K562 (cell line): ENCODE results near the gene UBE2G2. TPM values are rescaled to one million over a fixed set of nuclear protein-coding genes. Genes with fewer than 3 reads are reported as not detected.
A peak's percentile ranks its signal among the peaks of the same experiment; 100 is the strongest.

Experiments used
- ATAC-seq: fragments of 200-7000 bp; cut with Tn5 transposase; 3 replicates; pipeline ENCODE4 v1.9.1; 2020; ENCODE audit warnings: moderate library complexity
- BruUV-seq: library from RNA; stranded (reverse); fragments of 400-500 nt; replicated peaks from 2 replicates; lab custom pipeline; 2021; lab: Mats Ljungman, UMichigan
- CTCF ChIA-PET: fragments of 300-600 bp; formaldehyde crosslinking; extraction: SDS; loops from one replicate; lab custom pipeline; 2021; ENCODE audit warnings: low intra/inter-chr PET ratio; lab: Yijun Ruan, JAX
- POLR2A ChIA-PET: fragments of 300-600, 350-650 bp; sonication (Branson Sonifier 250); formaldehyde crosslinking; extraction: SDS; loops from one replicate; lab custom pipeline; 2021; ENCODE audit warnings: antibody characterized with exemption, inconsistent platforms; lab: Yijun Ruan, JAX
- DNase-seq, 4 experiments: peaks; one replicate each; pipeline versions ENCODE4 v3.0.0 to v3.0.0-alpha.2; 2011 to 2018; ENCODE audit warnings: low spot score in 3 of 4, mixed read lengths in 3 of 4; ENCODE audit errors: extremely low read depth in 1 of 4
- FAIRE-seq: peaks from 2 replicates; lab custom pipeline; 2011; peaks lifted over from hg19 to GRCh38; lab: Jason Lieb, UNC
- H2AFZ ChIP-seq: 2 replicates; pipeline ENCODE4 v1.6.0; 2011; ENCODE audit warnings: low read depth, low read length, control low read depth, inconsistent platforms
- H3K27ac ChIP-seq: fragments of 200-600 bp; 3 replicates; pipeline ENCODE4 v1.8.0; 2011; ENCODE audit warnings: low read depth, mild to moderate bottlenecking, control low read depth, inconsistent platforms, low read length, moderate library complexity, mixed read lengths; ENCODE audit errors: extremely low read depth
- H3K27me3 ChIP-seq, 2 experiments: fragments of 300-600 bp in 1 of 2; 2 replicates in 1 of 2; 3 replicates in 1 of 2; pipeline versions ENCODE4 v1.6.0 to v1.8.0; 2011; ENCODE audit warnings: inconsistent platforms in 2 of 2, low read length in 2 of 2, mild to moderate bottlenecking in 1 of 2, mixed read lengths in 1 of 2, moderate library complexity in 1 of 2; ENCODE audit not compliant: control insufficient read depth in 2 of 2, insufficient read depth in 2 of 2
- H3K36me3 ChIP-seq: fragments of 300-600 bp; 3 replicates; pipeline ENCODE4 v1.8.0; 2011; ENCODE audit warnings: mild to moderate bottlenecking, low read length, inconsistent platforms; ENCODE audit not compliant: control insufficient read depth, insufficient read depth
- H3K4me1 ChIP-seq, 2 experiments: fragments of 200-600 bp in 1 of 2; replicated peaks in 1 of 2; 2 replicates in 1 of 2; 3 replicates in 1 of 2; pipeline versions ENCODE4 v1.5.1 to v1.8.0; 2011; ENCODE audit warnings: inconsistent platforms in 2 of 2, low read length in 2 of 2, mild to moderate bottlenecking in 1 of 2, mixed read lengths in 1 of 2, moderate library complexity in 1 of 2; ENCODE audit not compliant: control insufficient read depth in 2 of 2, insufficient read depth in 2 of 2
- H3K4me2 ChIP-seq: 2 replicates; pipeline ENCODE4 v1.6.1; 2011; ENCODE audit warnings: low read length, control low read depth, inconsistent platforms, mixed read lengths; ENCODE audit not compliant: insufficient read depth
- H3K4me3 ChIP-seq: fragments of 200-600 bp; sonication (generic), shearing (Covaris generic); 2 replicates; pipeline ENCODE4 v1.5.1; 2016; ENCODE audit warnings: control low read depth, inconsistent platforms
- H3K79me2 ChIP-seq: fragments of 200-600 bp; 3 replicates; pipeline ENCODE4 v1.8.0; 2011; ENCODE audit warnings: low read length, inconsistent platforms; ENCODE audit not compliant: control insufficient read depth, insufficient read depth
- H3K9ac ChIP-seq, 2 experiments: 2 replicates each; pipeline versions ENCODE4 v1.6.0 to v1.6.1; 2011; ENCODE audit warnings: low read depth in 2 of 2, low read length in 2 of 2, control low read depth in 1 of 2, inconsistent platforms in 1 of 2, mild to moderate bottlenecking in 1 of 2, mixed read lengths in 1 of 2; ENCODE audit not compliant: insufficient read depth in 1 of 2
- H3K9me1 ChIP-seq: one replicate; pipeline ENCODE4 v1.6.0; 2011; ENCODE audit warnings: inconsistent platforms, mild to moderate bottlenecking, low read length, moderate library complexity; ENCODE audit not compliant: control insufficient read depth, insufficient read depth
- H3K9me3 ChIP-seq: replicated peaks from 2 replicates; pipeline ENCODE4 v1.5.1; 2011; ENCODE audit warnings: low read depth, low read length, inconsistent platforms; ENCODE audit not compliant: control insufficient read depth, insufficient read depth
- H4K20me1 ChIP-seq: replicated peaks from 2 replicates; pipeline ENCODE4 v1.6.1; 2011; ENCODE audit warnings: low read length, inconsistent platforms, mixed read lengths; ENCODE audit not compliant: control insufficient read depth, insufficient read depth
- BCOR ChIP-seq: fragments of 450-650 bp; IDR thresholded peaks from 2 replicates; pipeline ENCODE4 v1.6.1; 2016
- ETV1 ChIP-seq: fragments of 450-650 bp; conservative IDR thresholded peaks from 2 replicates; pipeline ENCODE4 v1.6.1; 2016; ENCODE audit warnings: missing genetic modification characterization, control low read depth, low read depth, missing compliant biosample characterization
- KDM4B ChIP-seq, 2 experiments: fragments of 450-650 bp in 1 of 2; sonication (generic) in 1 of 2; IDR thresholded peaks; 2 replicates each; pipeline ENCODE4 v1.6.1; 2016 to 2017; ENCODE audit warnings: borderline replicate concordance in 2 of 2, antibody characterized with exemption in 1 of 2, low read depth in 1 of 2, mild to moderate bottlenecking in 1 of 2
- NR2C2 ChIP-seq, 2 experiments: fragments of 200-800 bp in 1 of 2; sonication (Bioruptor generic) in 1 of 2; sonication (generic) in 1 of 2; formaldehyde crosslinking in 1 of 2; IDR thresholded peaks; 2 replicates each; pipeline versions ENCODE4 v1.6.1 to v1.8.0; 2016 to 2022; ENCODE audit warnings: mild to moderate bottlenecking in 1 of 2, missing compliant biosample characterization in 1 of 2, missing genetic modification characterization in 1 of 2, missing genetic modification reagents in 1 of 2
- SRSF7 ChIP-seq: fragments of 200-400 bp; formaldehyde crosslinking; optimal IDR thresholded peaks from 2 replicates; pipeline ENCODE3; 2017; ENCODE audit warnings: mild to moderate bottlenecking, low read depth, low read length
- SUPT5H ChIP-seq: fragments of 450-650 bp; IDR thresholded peaks from 2 replicates; pipeline ENCODE4 v1.6.1; 2016
- THRAP3 ChIP-seq: fragments of 450-650 bp; IDR thresholded peaks from 2 replicates; pipeline ENCODE4 v1.6.1; 2016; ENCODE audit warnings: mild to moderate bottlenecking, inconsistent platforms, borderline replicate concordance
- ZBTB1 ChIP-seq: sonication (generic); formaldehyde crosslinking; IDR thresholded peaks from 2 replicates; pipeline ENCODE4 v1.8.1; 2023; ENCODE audit warnings: missing genetic modification reagents, low read depth, mild to moderate bottlenecking, borderline replicate concordance
- ZC3H8 ChIP-seq: fragments of 450-650 bp; IDR thresholded peaks from 2 replicates; pipeline ENCODE4 v1.6.1; 2017
- ZNF133 ChIP-seq: fragments of 250-450 bp; sonication (Bioruptor Pico); IDR thresholded peaks from 2 replicates; pipeline ENCODE4 v1.4.0; 2020; ENCODE audit warnings: mild to moderate bottlenecking
- ZNF76 ChIP-seq: fragments of 250-450 bp; sonication (Bioruptor Pico); IDR thresholded peaks from 2 replicates; pipeline ENCODE4 v1.4.0; 2020; ENCODE audit warnings: mild to moderate bottlenecking, moderate library complexity, borderline replicate concordance
- WGBS: fragments of 100-300 bp; shearing (Covaris generic); methylation state at CpG from one replicate; pipeline ENCODE4 v1.1.6; 2016; ENCODE audit warnings: low coverage, mixed read lengths; ENCODE audit not compliant: insufficient coverage; ENCODE audit errors: missing lambda C conversion rate; 5-methylcytosine and 5-hydroxymethylcytosine counted together
- in situ Hi-C: fragments of 300-500 bp; cut with MboI; formaldehyde crosslinking; loops from 4 replicates; pipeline ENCODE4 v1.15.0; 2018; ENCODE audit warnings: inconsistent platforms, mixed read lengths
- intact Hi-C: fragments of 100-400 bp; cut with micrococcal nuclease; formaldehyde crosslinking; loops from 2 replicates; pipeline ENCODE4 v1.14.2; 2022
- polyA plus RNA-seq, 8 experiments: library from polyadenylated mRNA; depleted of rRNA in 4 of 8; stranded (reverse) in 5 of 8; unstranded in 3 of 8; fragments of >200 nt; fragmentation: Nextera tagmentation in 2 of 8; fragmentation: Illumina TruSeq in 1 of 8; extraction: Ambion mirVana in 2 of 8; extraction: Trizol in 1 of 8; gene quantifications; 2 replicates each; pipeline versions ENCODE4 v1.2.1 to v1.2.3, GENCODE V29; 2011 to 2014; ENCODE audit warnings: inconsistent platforms in 1 of 8, missing spikeins in 1 of 8
- total RNA-seq, 7 experiments: library from RNA; depleted of rRNA in 6 of 7; stranded (reverse); fragments of >200 nt in 6 of 7; fragmentation: Illumina TruSeq in 2 of 7; extraction: Trizol in 2 of 7; gene quantifications; 2 replicates each; pipeline versions ENCODE4 v1.2.1 to v1.2.3, GENCODE V29; 2011 to 2021; ENCODE audit warnings: low replicate concordance in 1 of 7
- TF ChIP-seq, protein P1 (sequence below), 3 experiments: fragments of 200-800 bp in 1 of 3; fragments of 250-450 bp in 1 of 3; fragments of 450-650 bp in 1 of 3; sonication (Bioruptor Pico) in 1 of 3; sonication (Bioruptor generic) in 1 of 3; formaldehyde crosslinking in 1 of 3; IDR thresholded peaks; 2 replicates each; pipeline versions ENCODE4 v1.6.1 to v1.8.0; 2016 to 2022; ENCODE audit warnings: mild to moderate bottlenecking in 2 of 3, missing genetic modification characterization in 2 of 3, missing compliant biosample characterization in 1 of 3, moderate library complexity in 1 of 3
- TF ChIP-seq, protein P2 (sequence below): fragments of 250-450 bp; sonication (Bioruptor Pico); IDR thresholded peaks from 2 replicates; pipeline ENCODE4 v1.5.1; 2021; ENCODE audit warnings: mild to moderate bottlenecking

UBE2G2 gene
- total and polyA plus RNA-seq, 9 of the 15 experiments (the other 6 are each of a cell fraction or from before 2014, with no cell fraction given): 47.5 to 225 (median 140) TPM

DNA sequence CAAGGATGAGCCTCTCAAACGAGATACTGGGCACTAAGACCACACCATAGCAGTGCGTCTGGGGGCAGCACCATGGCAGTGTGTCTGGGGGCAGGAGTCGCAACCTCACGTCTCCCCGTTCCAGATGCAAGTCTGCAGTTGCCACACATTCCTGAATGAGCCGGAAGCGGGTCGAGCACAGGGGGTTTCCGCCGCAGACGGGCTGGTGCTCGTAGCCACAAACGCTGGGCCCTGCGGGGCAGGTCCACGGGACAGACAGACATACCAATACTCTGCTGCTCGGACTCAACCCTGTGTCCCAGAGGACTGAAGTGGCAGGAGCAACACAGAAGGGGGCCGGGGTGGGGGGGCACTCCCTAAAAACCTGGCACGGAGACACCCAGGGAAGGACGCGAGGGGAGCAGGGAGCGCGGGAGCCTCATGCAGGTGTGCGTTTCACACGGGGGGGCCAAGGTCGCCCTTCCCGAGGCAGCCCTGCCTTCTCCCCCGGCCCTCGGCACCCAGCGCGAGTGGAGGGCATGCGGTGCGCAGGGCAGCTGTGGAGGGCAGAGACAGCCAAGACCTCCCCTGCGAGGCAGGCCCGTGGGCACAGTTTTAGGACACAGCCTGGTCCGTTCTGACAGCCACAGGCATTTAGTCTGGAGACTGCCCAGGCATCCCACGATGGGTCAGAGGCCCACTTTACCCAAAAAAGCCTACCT is 47.4 kb upstream of the UBE2G2 start (continued):
- TF ChIP-seq KDM4B (IDR thresholded peaks at IDR 0.05; ENCODE audit: borderline replicate concordance in 2 of 2, low read depth in 1 of 2) (no peak), ZC3H8 (no peak), SRSF7 (no peak)
- TF ChIP-seq, all 486 proteins: peak for 3

DNA sequence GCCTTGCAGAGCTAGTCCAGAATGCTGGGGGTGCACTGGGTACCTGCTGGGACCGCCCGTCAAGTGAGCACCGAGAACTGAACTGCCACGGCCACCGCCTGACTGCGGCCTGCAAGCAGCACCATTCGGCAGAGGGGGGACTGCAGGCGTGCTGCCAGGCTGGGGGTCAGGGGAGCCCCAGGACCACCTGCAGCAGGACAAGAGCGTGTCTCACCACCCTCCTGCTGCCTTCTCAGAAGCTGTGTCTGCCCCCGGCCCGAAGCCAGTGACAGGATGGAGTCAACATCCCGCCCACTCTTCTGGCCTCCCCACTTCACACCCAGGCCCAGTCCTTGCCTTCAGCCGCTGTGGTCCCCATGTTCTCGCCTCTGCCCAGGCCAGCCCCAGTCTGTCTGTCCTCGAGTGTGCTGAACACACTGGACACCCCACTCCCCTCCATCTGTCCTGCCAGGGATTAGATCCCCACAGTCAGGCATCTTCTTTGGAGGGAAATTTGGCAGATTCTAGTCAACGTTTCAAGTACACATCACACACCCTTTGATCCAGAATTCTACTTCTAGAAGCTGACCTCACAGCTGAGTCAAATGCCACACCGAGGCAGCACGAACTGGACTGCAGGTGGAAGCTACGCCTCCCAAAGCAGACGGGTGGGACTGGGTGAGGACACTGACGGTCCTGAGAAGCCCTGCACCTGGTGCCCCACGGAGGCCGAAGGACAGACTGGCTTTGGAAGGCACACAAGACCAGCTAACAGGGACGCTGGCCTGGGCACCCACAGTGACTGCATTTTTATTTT is 45.8 kb upstream of the UBE2G2 start:
- POLR2A ChIA-PET: interaction anchor here (1.0 to 1.2 kb wide), 2 partner anchors 10 to 13 kb away, joined by 5 read pairs; no protein-coding TSS in a partner anchor
- no peaks in the 10 kb centered on the region for H3K9me3 ChIP-seq
- in situ Hi-C loops: no loop called here
- TF ChIP-seq, protein P1, sequence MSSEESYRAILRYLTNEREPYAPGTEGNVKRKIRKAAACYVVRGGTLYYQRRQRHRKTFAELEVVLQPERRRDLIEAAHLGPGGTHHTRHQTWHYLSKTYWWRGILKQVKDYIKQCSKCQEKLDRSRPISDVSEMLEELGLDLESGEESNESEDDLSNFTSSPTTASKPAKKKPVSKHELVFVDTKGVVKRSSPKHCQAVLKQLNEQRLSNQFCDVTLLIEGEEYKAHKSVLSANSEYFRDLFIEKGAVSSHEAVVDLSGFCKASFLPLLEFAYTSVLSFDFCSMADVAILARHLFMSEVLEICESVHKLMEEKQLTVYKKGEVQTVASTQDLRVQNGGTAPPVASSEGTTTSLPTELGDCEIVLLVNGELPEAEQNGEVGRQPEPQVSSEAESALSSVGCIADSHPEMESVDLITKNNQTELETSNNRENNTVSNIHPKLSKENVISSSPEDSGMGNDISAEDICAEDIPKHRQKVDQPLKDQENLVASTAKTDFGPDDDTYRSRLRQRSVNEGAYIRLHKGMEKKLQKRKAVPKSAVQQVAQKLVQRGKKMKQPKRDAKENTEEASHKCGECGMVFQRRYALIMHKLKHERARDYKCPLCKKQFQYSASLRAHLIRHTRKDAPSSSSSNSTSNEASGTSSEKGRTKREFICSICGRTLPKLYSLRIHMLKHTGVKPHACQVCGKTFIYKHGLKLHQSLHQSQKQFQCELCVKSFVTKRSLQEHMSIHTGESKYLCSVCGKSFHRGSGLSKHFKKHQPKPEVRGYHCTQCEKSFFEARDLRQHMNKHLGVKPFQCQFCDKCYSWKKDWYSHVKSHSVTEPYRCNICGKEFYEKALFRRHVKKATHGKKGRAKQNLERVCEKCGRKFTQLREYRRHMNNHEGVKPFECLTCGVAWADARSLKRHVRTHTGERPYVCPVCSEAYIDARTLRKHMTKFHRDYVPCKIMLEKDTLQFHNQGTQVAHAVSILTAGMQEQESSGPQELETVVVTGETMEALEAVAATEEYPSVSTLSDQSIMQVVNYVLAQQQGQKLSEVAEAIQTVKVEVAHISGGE (CRISPR knock-in tag; IDR thresholded peaks at IDR 0.05): no peak
- TF ChIP-seq NR2C2 (CRISPR knock-in tag; IDR thresholded peaks at IDR 0.05): 0 out of 2 replicates have a peak, but pooled peaks have one; percentile 21
- TF ChIP-seq NR2C2 (tag; IDR thresholded peaks at IDR 0.05): no peak
- TF ChIP-seq ZNF76 (CRISPR knock-in tag): no peak
- no peak for TF ChIP-seq BCOR
- no peak for TF ChIP-seq ZBTB1 (CRISPR knock-in tag)
- TF ChIP-seq, protein P2, sequence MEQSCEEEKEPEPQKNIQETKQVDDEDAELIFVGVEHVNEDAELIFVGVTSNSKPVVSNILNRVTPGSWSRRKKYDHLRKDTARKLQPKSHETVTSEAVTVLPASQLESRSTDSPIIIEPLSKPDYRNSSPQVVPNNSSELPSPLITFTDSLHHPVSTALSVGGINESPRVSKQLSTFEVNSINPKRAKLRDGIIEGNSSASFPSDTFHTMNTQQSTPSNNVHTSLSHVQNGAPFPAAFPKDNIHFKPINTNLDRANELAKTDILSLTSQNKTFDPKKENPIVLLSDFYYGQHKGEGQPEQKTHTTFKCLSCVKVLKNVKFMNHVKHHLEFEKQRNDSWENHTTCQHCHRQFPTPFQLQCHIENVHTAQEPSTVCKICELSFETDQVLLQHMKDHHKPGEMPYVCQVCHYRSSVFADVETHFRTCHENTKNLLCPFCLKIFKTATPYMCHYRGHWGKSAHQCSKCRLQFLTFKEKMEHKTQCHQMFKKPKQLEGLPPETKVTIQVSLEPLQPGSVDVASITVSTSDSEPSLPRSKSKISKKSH (CRISPR knock-in tag): no peak
- 0 out of 2 replicates have a peak, but pooled peaks have one; percentile 30 for TF ChIP-seq SUPT5H
- no peak for TF ChIP-seq ZNF133 (CRISPR knock-in tag)
- TF ChIP-seq THRAP3: no peak
- TF ChIP-seq ETV1 (tag): no peak

More for the DNA sequence above, 45.8 kb upstream of the UBE2G2 start:
- intact Hi-C loops: loop anchor here (5.0 kb wide), 1 partner anchor 45 kb away; the partner anchor contains the start of gene UBE2G2
- peak overlapping the region in 1 of 2 experiments; percentile 23; a peak in 1 of 4 replicates for H3K9ac ChIP-seq
- ATAC-seq: no peak
- CTCF ChIA-PET: no interaction called here
- H3K27ac ChIP-seq: no peak overlapping the region
- peaks cover 15 to 48% of the 10 kb centered on the region in 2 experiments for H3K4me1 ChIP-seq
- DNase-seq: no peak
- no peak overlapping the region for H2AFZ ChIP-seq
- no peak overlapping the region for H3K4me2 ChIP-seq
- no TSS peak for BruUV-seq
- H3K27me3 ChIP-seq: peaks cover 4 to 7% of the 10 kb centered on the region in 2 experiments; a peak in 2 of 5 replicates
- FAIRE-seq: no peak
- peaks cover 35% of the 10 kb centered on the region for H3K36me3 ChIP-seq
- H3K79me2 ChIP-seq: peaks cover 3% of the 10 kb centered on the region
- no peaks in the 10 kb centered on the region for H3K9me1 ChIP-seq
- H3K4me3 ChIP-seq: no peak overlapping the region
- H4K20me1 ChIP-seq: no peaks in the 10 kb centered on the region
- 85% methylated on average over 22 of the region's 24 CpGs for WGBS
